HPDE6-E6E7 (cell line): ENCODE measurements around the gene KRT80.

ENCODE experiments used
- DNase-seq: peaks from one replicate; pipeline ENCODE4 v3.0.0; 2011; ENCODE audit warnings: missing footprints; ENCODE audit errors: extremely low spot score

The KRT80 gene

GRCh38 chr12:52179396-52179973 is 12.3 kb downstream of the KRT80 start:
- DNase-seq: no peak

GRCh38 chr12:52178984-52179383 is 12.8 kb downstream of the KRT80 start:
- DNase-seq: no peak

GRCh38 chr12:52178443-52178842 is 13.4 kb downstream of the KRT80 start:
- no peak for DNase-seq

- DNase-seq: peak; percentile 95
Measured at GRCh38 chr12:52175371-52176350, 16.2 kb downstream of the KRT80 start.

- no peak for DNase-seq
Measured at GRCh38 chr12:52173526-52173925, 18.3 kb downstream of the KRT80 start.

GRCh38 chr12:52172956-52173355 is 18.9 kb downstream of the KRT80 start:
- no peak for DNase-seq

- no peak for DNase-seq
Measured at GRCh38 chr12:52171950-52172512, 19.8 kb downstream of the KRT80 start.

GRCh38 chr12:52170827-52171226 is 21.0 kb downstream of the KRT80 start:
- no peak for DNase-seq

- DNase-seq: no peak
Measured at GRCh38 chr12:52169886-52170285, 21.9 kb downstream of the KRT80 start.

GRCh38 chr12:52168019-52168717 is 23.6 kb downstream of the KRT80 start:
- DNase-seq: no peak

- DNase-seq: no peak
Measured at GRCh38 chr12:52167526-52167925, 24.3 kb downstream of the KRT80 start.

GRCh38 chr12:52166672-52167071 is 25.1 kb downstream of the KRT80 start:
- no peak for DNase-seq

GRCh38 chr12:52165096-52165855 is 26.5 kb downstream of the KRT80 start:
- no peak for DNase-seq

- DNase-seq: no peak
Measured at GRCh38 chr12:52164624-52165023, 27.2 kb downstream of the KRT80 start.

- DNase-seq: no peak
Measured at GRCh38 chr12:52162981-52163380, 28.8 kb downstream of the KRT80 start.

GRCh38 chr12:52160200-52160599 is 31.6 kb downstream of the KRT80 start:
- DNase-seq: no peak

- no peak for DNase-seq
Measured at GRCh38 chr12:52157566-52158150, 34.2 kb downstream of the KRT80 start.

- DNase-seq: no peak
Measured at GRCh38 chr12:52156757-52157565, 34.9 kb downstream of the KRT80 start.

- no peak for DNase-seq
Measured at GRCh38 chr12:52156311-52156710, 35.5 kb downstream of the KRT80 start.
